ENCODE data around the gene SPNS3.

GRCh38 chr17:4427505-4427904 is 6.2 kb upstream of the SPNS3 start:
- TF ChIP-seq CTCF (IDR thresholded peaks at IDR 0.05; ENCODE audit: extremely low read depth in 1 of 2, insufficient read depth in 1 of 2, low read depth in 1 of 2, low read length in 2 of 2), result no peak
- no peak for TF ChIP-seq POLR2A (IDR thresholded peaks at IDR 0.05; ENCODE audit: low read depth, low read length)
- TF ChIP-seq EZH2 (IDR thresholded peaks at IDR 0.05; ENCODE audit: borderline replicate concordance, low read depth, low read length, severe bottlenecking), result no peak
- TF ChIP-seq MAX (IDR thresholded peaks at IDR 0.05; ENCODE audit: insufficient read depth, insufficient read length), result no peak
- TF ChIP-seq POLR2AphosphoS5 (IDR thresholded peaks at IDR 0.05; ENCODE audit: insufficient read depth, low read depth, low read length), result no peak
- TF ChIP-seq GATA2 (IDR thresholded peaks at IDR 0.05; ENCODE audit: insufficient read depth, insufficient read length, low read depth, low read length), result no peak

All from endothelial cell of umbilical vein (primary cell).